ENCODE results near the gene PGF.

The PGF gene

DNA sequence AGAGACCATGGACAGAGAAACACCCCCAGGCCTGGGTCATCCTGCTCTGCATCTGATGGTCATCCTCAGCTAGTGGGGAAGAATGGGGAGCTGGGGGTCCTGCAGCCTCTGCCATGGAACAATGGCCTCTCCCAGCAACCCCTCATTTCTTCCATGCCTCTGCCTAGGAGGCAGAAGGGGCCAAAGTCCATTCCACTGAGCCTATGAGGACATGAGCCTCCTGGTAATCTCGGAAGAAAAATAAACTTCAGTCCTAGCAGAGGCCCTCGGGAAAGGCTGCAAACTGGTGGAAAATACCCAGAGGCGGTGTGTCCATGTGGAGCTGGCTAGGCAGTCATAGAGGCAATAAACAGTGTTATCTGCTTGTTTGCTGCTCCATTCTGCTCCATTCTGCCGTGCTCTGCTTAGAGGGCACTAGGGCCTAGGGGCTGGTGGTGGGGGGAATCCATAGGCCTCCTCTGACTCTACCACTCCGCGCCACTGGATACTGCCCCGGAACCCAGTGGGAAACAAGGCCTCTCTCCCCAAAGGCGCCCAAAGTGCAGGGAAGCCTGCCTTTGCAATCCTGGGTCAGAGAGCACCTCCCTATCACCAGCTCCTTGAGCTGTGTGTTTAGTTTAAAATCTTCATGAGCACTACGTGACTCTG is 4.5 kb downstream of the PGF start:
- no peaks in the 10 kb centered on the region for H3K27me3 ChIP-seq
- intact Hi-C loops (cut with DNase I; ENCODE audit: low total_unique reads), result loop anchor here (10.0 kb wide), 1 partner anchor 114 kb away; the partner anchor contains the start of genes ACYP1 and ZC2HC1C

DNA sequence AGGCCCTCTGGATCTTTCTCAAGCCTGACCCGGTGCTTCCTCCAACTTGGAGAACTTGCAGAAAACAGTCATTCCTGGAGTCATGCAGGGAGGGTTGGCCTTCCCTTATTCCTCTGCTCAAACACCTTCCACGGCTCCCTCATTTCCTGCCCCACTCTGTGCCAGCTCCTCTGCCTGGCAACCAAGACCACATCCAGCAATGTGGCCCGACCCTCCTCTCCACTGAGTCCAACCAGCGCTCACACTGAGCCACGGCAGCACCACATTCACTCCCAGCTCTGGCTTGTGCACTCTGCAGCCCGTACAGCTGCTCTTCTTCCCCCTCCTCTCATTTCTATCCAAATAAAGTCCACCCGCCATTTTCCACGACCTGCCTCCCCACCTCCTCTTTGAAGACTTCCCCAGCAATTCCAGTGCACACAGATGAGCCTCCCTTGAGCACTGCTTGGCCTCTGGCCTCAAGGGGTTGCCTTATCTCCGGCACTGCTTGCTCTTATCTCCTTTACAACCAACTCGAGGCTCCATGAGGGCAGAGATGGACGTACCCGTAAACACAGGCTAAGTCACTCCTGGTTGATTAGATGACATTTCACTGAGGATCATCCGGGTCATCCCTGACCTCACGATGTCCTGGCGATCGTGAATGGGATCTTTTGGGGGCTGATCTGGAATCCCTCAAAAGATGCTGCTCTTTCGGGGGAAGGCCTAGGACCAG is 5.4 kb downstream of the PGF start:
- peaks cover 0 to 74% (median 61%) of the 10 kb centered on the region in 4 donors for H3K4me1 ChIP-seq
- H3K4me3 ChIP-seq, result no peak overlapping the region
- no peaks in the 10 kb centered on the region for H3K27me3 ChIP-seq
- TF ChIP-seq, protein P1, sequence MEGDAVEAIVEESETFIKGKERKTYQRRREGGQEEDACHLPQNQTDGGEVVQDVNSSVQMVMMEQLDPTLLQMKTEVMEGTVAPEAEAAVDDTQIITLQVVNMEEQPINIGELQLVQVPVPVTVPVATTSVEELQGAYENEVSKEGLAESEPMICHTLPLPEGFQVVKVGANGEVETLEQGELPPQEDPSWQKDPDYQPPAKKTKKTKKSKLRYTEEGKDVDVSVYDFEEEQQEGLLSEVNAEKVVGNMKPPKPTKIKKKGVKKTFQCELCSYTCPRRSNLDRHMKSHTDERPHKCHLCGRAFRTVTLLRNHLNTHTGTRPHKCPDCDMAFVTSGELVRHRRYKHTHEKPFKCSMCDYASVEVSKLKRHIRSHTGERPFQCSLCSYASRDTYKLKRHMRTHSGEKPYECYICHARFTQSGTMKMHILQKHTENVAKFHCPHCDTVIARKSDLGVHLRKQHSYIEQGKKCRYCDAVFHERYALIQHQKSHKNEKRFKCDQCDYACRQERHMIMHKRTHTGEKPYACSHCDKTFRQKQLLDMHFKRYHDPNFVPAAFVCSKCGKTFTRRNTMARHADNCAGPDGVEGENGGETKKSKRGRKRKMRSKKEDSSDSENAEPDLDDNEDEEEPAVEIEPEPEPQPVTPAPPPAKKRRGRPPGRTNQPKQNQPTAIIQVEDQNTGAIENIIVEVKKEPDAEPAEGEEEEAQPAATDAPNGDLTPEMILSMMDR (IDR thresholded peaks at IDR 0.05), result no peak
- H3K36me3 ChIP-seq, result peaks cover 8 to 33% (median 26%) of the 10 kb centered on the region in 3 donors
- peak overlapping the region; percentile 76 to 79 for H3K27ac ChIP-seq
- DNase-seq, result peak in 1 of 2 donors; percentile 15
- intact Hi-C loops (cut with DNase I; ENCODE audit: low total_unique reads), result loop anchor here (2.0 to 10.0 kb wide), 3 partner anchors 62 to 133 kb away; partner anchors contain the start of genes ACYP1 and ZC2HC1C
- H3K9me3 ChIP-seq, result no peaks in the 10 kb centered on the region

More for the DNA sequence above, 4.5 kb downstream of the PGF start:
- Histone ChIP-seq H3K36me3 (peaks cover 8 to 26% (median 26%) of the 10 kb centered on the region in 3 donors), H3K4me3 (no peak overlapping the region), H3K4me1 (peaks cover 0 to 80% (median 66%) of the 10 kb centered on the region in 4 donors), H3K9me3 (no peaks in the 10 kb centered on the region), H3K27ac (peak overlapping the region; percentile 76 to 79)
- peak in 1 of 2 donors; percentile 13 for DNase-seq
- TF ChIP-seq, protein P1 (IDR thresholded peaks at IDR 0.05), result no peak

- Histone ChIP-seq H3K27ac (peak overlapping the region; percentile 76 to 79), H3K27me3 (no peaks in the 10 kb centered on the region), H3K9me3 (no peaks in the 10 kb centered on the region), H3K4me3 (no peak overlapping the region), H3K36me3 (peaks cover 8 to 35% (median 26%) of the 10 kb centered on the region in 3 donors), H3K4me1 (peaks cover 0 to 67% (median 57%) of the 10 kb centered on the region in 4 donors)
- TF ChIP-seq, protein P1 (IDR thresholded peaks at IDR 0.05), result no peak
- intact Hi-C loops (cut with DNase I; ENCODE audit: low total_unique reads), result loop anchor here (2.0 to 5.0 kb wide), 2 partner anchors 63 to 134 kb away; no protein-coding TSS in a partner anchor
- DNase-seq, result peak in 1 of 2 donors; percentile 15
Observed at GRCh38 chr14:74949191-74949601, 6.2 kb downstream of the PGF start.

- H3K4me1 ChIP-seq, result peaks cover 0 to 60% (median 50%) of the 10 kb centered on the region in 4 donors
- H3K27me3 ChIP-seq, result no peaks in the 10 kb centered on the region
- no peaks in the 10 kb centered on the region for H3K9me3 ChIP-seq
- peaks cover 8 to 36% (median 26%) of the 10 kb centered on the region in 3 donors for H3K36me3 ChIP-seq
- peak overlapping the region; percentile 76 to 79 for H3K27ac ChIP-seq
- intact Hi-C loops (cut with DNase I; ENCODE audit: low total_unique reads), result loop anchor here (2.0 to 5.0 kb wide), 2 partner anchors 64 to 134 kb away; no protein-coding TSS in a partner anchor
- H3K4me3 ChIP-seq, result no peak overlapping the region
- DNase-seq, result peak in 1 of 2 donors; percentile 5
- TF ChIP-seq, protein P1 (IDR thresholded peaks at IDR 0.05), result no peak
Observed at GRCh38 chr14:74948228-74949175, 6.9 kb downstream of the PGF start.

All from tibial artery (tissue), 4 donors.